Measurements from ENCODE around the gene KRTAP22-1. TPM values are rescaled to one million over a fixed set of nuclear protein-coding genes. Genes with fewer than 3 reads are reported as not detected.

KRTAP22-1 gene
- total and polyA plus RNA-seq, 2 of the 8 experiments (the other 6 are each of a cell fraction or from before 2014, with no cell fraction given), result not detected

DNA sequence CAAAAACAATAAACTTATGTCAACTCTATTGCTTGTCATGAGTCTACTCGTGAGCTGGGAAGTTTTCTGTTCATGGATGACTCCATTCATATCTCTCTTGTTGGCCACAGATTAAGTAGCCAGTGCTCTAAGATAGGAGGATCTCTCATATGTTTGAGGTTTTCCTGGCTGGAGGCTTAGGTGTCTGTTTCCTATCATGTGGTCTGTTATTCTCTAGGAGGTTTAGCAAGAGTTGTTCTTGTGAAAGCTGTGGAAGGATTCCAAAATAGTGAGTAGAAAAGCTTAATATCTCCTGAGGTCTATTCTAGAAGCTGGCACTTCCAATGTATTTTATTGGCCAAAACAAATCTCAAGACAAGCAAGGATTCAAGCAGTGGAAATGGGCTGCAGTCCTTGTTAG lies 28.3 kb downstream of the KRTAP22-1 start:
- Histone ChIP-seq H3K4me1 (replicated peaks in 1 of 4; ENCODE audit: control insufficient read depth in 3 of 4, insufficient read depth in 4 of 4, low read length in 3 of 4) (peaks cover 0 to 2% (median 0%) of the 10 kb centered on the region in 4 experiments; a peak in 2 of 7 replicates), H2BK120ac (replicated peaks; ENCODE audit: low read depth, low read length) (no peak overlapping the region)
- no peak for FAIRE-seq
- TF ChIP-seq KDM4A (IDR thresholded peaks at IDR 0.05; ENCODE audit: low read depth, low read length, severe bottlenecking), result no peak
- TF ChIP-seq, protein P1, sequence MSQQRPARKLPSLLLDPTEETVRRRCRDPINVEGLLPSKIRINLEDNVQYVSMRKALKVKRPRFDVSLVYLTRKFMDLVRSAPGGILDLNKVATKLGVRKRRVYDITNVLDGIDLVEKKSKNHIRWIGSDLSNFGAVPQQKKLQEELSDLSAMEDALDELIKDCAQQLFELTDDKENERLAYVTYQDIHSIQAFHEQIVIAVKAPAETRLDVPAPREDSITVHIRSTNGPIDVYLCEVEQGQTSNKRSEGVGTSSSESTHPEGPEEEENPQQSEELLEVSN (IDR thresholded peaks at IDR 0.05), result no peak
- no peak for TF ChIP-seq GTF2F1 (IDR thresholded peaks at IDR 0.05; ENCODE audit: borderline replicate concordance, low read depth, low read length)
- no peak for TF ChIP-seq TAF7 (optimal IDR thresholded peaks at IDR 0.05; ENCODE audit: borderline replicate concordance, low read depth, low read length)
- TF ChIP-seq TCF12 (IDR thresholded peaks at IDR 0.05; ENCODE audit: low read depth, low read length), result no peak
- TF ChIP-seq MAFK (IDR thresholded peaks at IDR 0.05; ENCODE audit: low read depth, low read length), result no peak
- no peak for TF ChIP-seq POU5F1 (IDR thresholded peaks at IDR 0.05; ENCODE audit: low read depth, low read length)
- TF ChIP-seq SIX5 (IDR thresholded peaks at IDR 0.05; ENCODE audit: low read depth, low read length), result no peak
- TF ChIP-seq, protein P2, sequence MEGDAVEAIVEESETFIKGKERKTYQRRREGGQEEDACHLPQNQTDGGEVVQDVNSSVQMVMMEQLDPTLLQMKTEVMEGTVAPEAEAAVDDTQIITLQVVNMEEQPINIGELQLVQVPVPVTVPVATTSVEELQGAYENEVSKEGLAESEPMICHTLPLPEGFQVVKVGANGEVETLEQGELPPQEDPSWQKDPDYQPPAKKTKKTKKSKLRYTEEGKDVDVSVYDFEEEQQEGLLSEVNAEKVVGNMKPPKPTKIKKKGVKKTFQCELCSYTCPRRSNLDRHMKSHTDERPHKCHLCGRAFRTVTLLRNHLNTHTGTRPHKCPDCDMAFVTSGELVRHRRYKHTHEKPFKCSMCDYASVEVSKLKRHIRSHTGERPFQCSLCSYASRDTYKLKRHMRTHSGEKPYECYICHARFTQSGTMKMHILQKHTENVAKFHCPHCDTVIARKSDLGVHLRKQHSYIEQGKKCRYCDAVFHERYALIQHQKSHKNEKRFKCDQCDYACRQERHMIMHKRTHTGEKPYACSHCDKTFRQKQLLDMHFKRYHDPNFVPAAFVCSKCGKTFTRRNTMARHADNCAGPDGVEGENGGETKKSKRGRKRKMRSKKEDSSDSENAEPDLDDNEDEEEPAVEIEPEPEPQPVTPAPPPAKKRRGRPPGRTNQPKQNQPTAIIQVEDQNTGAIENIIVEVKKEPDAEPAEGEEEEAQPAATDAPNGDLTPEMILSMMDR (IDR thresholded peaks at IDR 0.05; ENCODE audit: control extremely low read depth in 1 of 3, insufficient read depth in 1 of 3, low read depth in 1 of 3, low read length in 3 of 3), result no peak
- TF ChIP-seq RBBP5 (IDR thresholded peaks at IDR 0.05; ENCODE audit: borderline replicate concordance, low read depth, low read length), result no peak
- no peak for TF ChIP-seq BACH1 (IDR thresholded peaks at IDR 0.05; ENCODE audit: low read length)
- TF ChIP-seq KDM5A (IDR thresholded peaks at IDR 0.05; ENCODE audit: low read length), result no peak

More for the DNA sequence above, 28.3 kb downstream of the KRTAP22-1 start:
- Histone ChIP-seq H3K27me3 (replicated peaks in 1 of 4; ENCODE audit: control insufficient read depth in 3 of 4, extremely low read depth in 1 of 4, insufficient read depth in 3 of 4, low read length in 3 of 4) (peaks cover 0 to 1% (median 0%) of the 10 kb centered on the region in 4 experiments; a peak in 1 of 7 replicates), H3K18ac (ENCODE audit: extremely low read depth, low read length) (no peak overlapping the region), H4K8ac (ENCODE audit: extremely low read depth, insufficient read depth, low read length) (no peak overlapping the region), H3K9me3 (ENCODE audit: insufficient read depth in 2 of 2, low read depth in 1 of 2, low read length in 1 of 2) (peaks cover 7% of the 10 kb centered on the region in 2 experiments), H3K79me2 (ENCODE audit: control insufficient read depth in 1 of 2, insufficient read depth in 2 of 2, low read length in 2 of 2) (no peaks in the 10 kb centered on the region), H2BK12ac (ENCODE audit: low read depth, low read length) (no peak overlapping the region), H3K36me3 (ENCODE audit: control insufficient read depth in 2 of 4, insufficient read depth in 4 of 4, low read length in 3 of 4) (no peaks in the 10 kb centered on the region), H2AK5ac (ENCODE audit: low read depth, low read length) (no peak overlapping the region), H2BK20ac (ENCODE audit: low read length) (no peak overlapping the region), H3K56ac (replicated peaks; ENCODE audit: insufficient read length, low read depth, low read length) (no peak overlapping the region), H2BK5ac (ENCODE audit: low read depth, low read length) (no peak overlapping the region), H2BK15ac (ENCODE audit: low read length) (no peak overlapping the region), H3K79me1 (ENCODE audit: low read depth, low read length) (no peaks in the 10 kb centered on the region), H3K4me3 (ENCODE audit: extremely low read depth in 1 of 4, insufficient read depth in 2 of 4, low read depth in 3 of 4, low read length in 4 of 4) (no peak overlapping the region), H3K9ac (replicated peaks in 1 of 4; ENCODE audit: extremely low read depth in 1 of 4, low read depth in 3 of 4, low read length in 3 of 4) (no peak overlapping the region), H4K5ac (ENCODE audit: insufficient read length, low read depth, low read length) (no peak overlapping the region), H3K4ac (replicated peaks; ENCODE audit: insufficient read length, low read depth, low read length) (no peak overlapping the region), H2AFZ (ENCODE audit: low read length) (no peak overlapping the region), H3K23me2 (ENCODE audit: low read depth, low read length) (no peaks in the 10 kb centered on the region), H3K14ac (ENCODE audit: insufficient read length) (no peak overlapping the region), H3K4me2 (ENCODE audit: insufficient read depth in 1 of 2, low read depth in 2 of 2, low read length in 2 of 2) (no peak overlapping the region), H3K23ac (ENCODE audit: insufficient read length) (no peak overlapping the region), H4K20me1 (replicated peaks in 1 of 2; ENCODE audit: control insufficient read depth in 1 of 2, insufficient read depth in 2 of 2, low read length in 2 of 2) (no peaks in the 10 kb centered on the region), H3K27ac (ENCODE audit: low read depth, low read length) (no peak overlapping the region), H4K91ac (replicated peaks; ENCODE audit: insufficient read length, low read length) (no peak overlapping the region)
- 83% methylated on average over 1 of the region's 1 CpG; no CpG with 5 or more reads in 1 of the 2 experiments for WGBS, 2 experiments (ENCODE audit: extremely low coverage in 1 of 2, insufficient coverage in 1 of 2, insufficient read length in 1 of 2, insufficient replicate concordance in 2 of 2, low coverage in 1 of 2, low lambda C conversion rate in 2 of 2, missing lambda C conversion rate in 1 of 2)
- ChIA-PET POLR2A (ENCODE audit: partially characterized antibody) (no interaction called here), CTCF (ENCODE audit: partially characterized antibody) (no interaction called here)
- no peak for DNase-seq (ENCODE audit: low read depth in 1 of 2, low spot score in 2 of 2)

All from H1 (cell line).